ENCODE measurements around the gene HOXA9.

Gene HOXA9

GRCh38 chr7:27165089-27165995 lies at the start of gene HOXA9:
Gene HOXA9, minus strand, starts transcription at chr7:27165537. Its CDS starts 80 bp downstream, at chr7:27165457.
- Mint-ChIP-seq H3K27me3 (ENCODE audit: low read depth) (peaks cover 84% of the 10 kb centered on the region), H3K36me3 (ENCODE audit: low read depth) (peaks cover 2% of the 10 kb centered on the region), H3K27ac (peak within 1 kb of the TSS; percentile 45), H3K9me3 (no peaks in the 10 kb centered on the region), H3K4me3 (no peak within 1 kb of the TSS), H3K4me1 (ENCODE audit: low read depth) (peaks cover 5% of the 10 kb centered on the region)

- Mint-ChIP-seq H3K4me3 (no peak overlapping the region), H3K4me1 (ENCODE audit: low read depth) (peaks cover 6% of the 10 kb centered on the region), H3K27me3 (ENCODE audit: low read depth) (peaks cover 89% of the 10 kb centered on the region), H3K9me3 (no peaks in the 10 kb centered on the region), H3K27ac (no peak overlapping the region), H3K36me3 (ENCODE audit: low read depth) (no peaks in the 10 kb centered on the region)
Observed at GRCh38 chr7:27214239-27214950, 49.1 kb upstream of the HOXA9 start.

- peaks cover 6% of the 10 kb centered on the region for H3K4me1 Mint-ChIP-seq (ENCODE audit: low read depth)
- no peaks in the 10 kb centered on the region for H3K9me3 Mint-ChIP-seq
- H3K27ac Mint-ChIP-seq = no peak overlapping the region
- H3K36me3 Mint-ChIP-seq (ENCODE audit: low read depth) = no peaks in the 10 kb centered on the region
- peaks cover 89% of the 10 kb centered on the region for H3K27me3 Mint-ChIP-seq (ENCODE audit: low read depth)
- no peak overlapping the region for H3K4me3 Mint-ChIP-seq
Observed at GRCh38 chr7:27213433-27214238, 48.3 kb upstream of the HOXA9 start.

- peaks cover 92% of the 10 kb centered on the region for H3K27me3 Mint-ChIP-seq (ENCODE audit: low read depth)
- no peaks in the 10 kb centered on the region for H3K36me3 Mint-ChIP-seq (ENCODE audit: low read depth)
- no peak overlapping the region for H3K4me3 Mint-ChIP-seq
- no peaks in the 10 kb centered on the region for H3K9me3 Mint-ChIP-seq
- peaks cover 6% of the 10 kb centered on the region for H3K4me1 Mint-ChIP-seq (ENCODE audit: low read depth)
- no peak overlapping the region for H3K27ac Mint-ChIP-seq
Observed at GRCh38 chr7:27212497-27213432, 47.4 kb upstream of the HOXA9 start.

- no peak overlapping the region for H3K27ac Mint-ChIP-seq
- peaks cover 94% of the 10 kb centered on the region for H3K27me3 Mint-ChIP-seq (ENCODE audit: low read depth)
- H3K36me3 Mint-ChIP-seq (ENCODE audit: low read depth) = no peaks in the 10 kb centered on the region
- no peak overlapping the region for H3K4me3 Mint-ChIP-seq
- H3K9me3 Mint-ChIP-seq = no peaks in the 10 kb centered on the region
- peaks cover 6% of the 10 kb centered on the region for H3K4me1 Mint-ChIP-seq (ENCODE audit: low read depth)
Observed at GRCh38 chr7:27211764-27212204, 46.4 kb upstream of the HOXA9 start.

GRCh38 chr7:27211084-27211446 lies 45.7 kb upstream of the HOXA9 start:
- Mint-ChIP-seq H3K27ac (no peak overlapping the region), H3K36me3 (ENCODE audit: low read depth) (no peaks in the 10 kb centered on the region), H3K9me3 (no peaks in the 10 kb centered on the region), H3K27me3 (ENCODE audit: low read depth) (peaks cover 94% of the 10 kb centered on the region), H3K4me3 (no peak overlapping the region), H3K4me1 (ENCODE audit: low read depth) (peaks cover 6% of the 10 kb centered on the region)

GRCh38 chr7:27210441-27211083 lies 45.2 kb upstream of the HOXA9 start:
- Mint-ChIP-seq H3K36me3 (ENCODE audit: low read depth) (no peaks in the 10 kb centered on the region), H3K27me3 (ENCODE audit: low read depth) (peaks cover 94% of the 10 kb centered on the region), H3K27ac (no peak overlapping the region), H3K4me1 (ENCODE audit: low read depth) (peaks cover 7% of the 10 kb centered on the region), H3K4me3 (no peak overlapping the region), H3K9me3 (no peaks in the 10 kb centered on the region)

- Mint-ChIP-seq H3K9me3 (no peaks in the 10 kb centered on the region), H3K4me1 (ENCODE audit: low read depth) (peaks cover 9% of the 10 kb centered on the region), H3K36me3 (ENCODE audit: low read depth) (no peaks in the 10 kb centered on the region), H3K27me3 (ENCODE audit: low read depth) (peaks cover 93% of the 10 kb centered on the region), H3K4me3 (no peak overlapping the region), H3K27ac (no peak overlapping the region)
Observed at GRCh38 chr7:27209933-27210440, 44.6 kb upstream of the HOXA9 start.

- Mint-ChIP-seq H3K27ac (no peak overlapping the region), H3K4me1 (ENCODE audit: low read depth) (peaks cover 9% of the 10 kb centered on the region), H3K9me3 (no peaks in the 10 kb centered on the region), H3K27me3 (ENCODE audit: low read depth) (peaks cover 93% of the 10 kb centered on the region), H3K36me3 (ENCODE audit: low read depth) (no peaks in the 10 kb centered on the region), H3K4me3 (no peak overlapping the region)
Observed at GRCh38 chr7:27208998-27209397, 43.7 kb upstream of the HOXA9 start.

GRCh38 chr7:27207348-27207985 lies 42.1 kb upstream of the HOXA9 start:
- Mint-ChIP-seq H3K27me3 (ENCODE audit: low read depth) (peaks cover 96% of the 10 kb centered on the region), H3K36me3 (ENCODE audit: low read depth) (no peaks in the 10 kb centered on the region), H3K4me3 (no peak overlapping the region), H3K9me3 (no peaks in the 10 kb centered on the region), H3K27ac (no peak overlapping the region), H3K4me1 (ENCODE audit: low read depth) (peaks cover 9% of the 10 kb centered on the region)

GRCh38 chr7:27205325-27206280 lies 40.3 kb upstream of the HOXA9 start:
- peaks cover 96% of the 10 kb centered on the region for H3K27me3 Mint-ChIP-seq (ENCODE audit: low read depth)
- no peak overlapping the region for H3K27ac Mint-ChIP-seq
- no peak overlapping the region for H3K4me3 Mint-ChIP-seq
- H3K36me3 Mint-ChIP-seq (ENCODE audit: low read depth) = no peaks in the 10 kb centered on the region
- H3K9me3 Mint-ChIP-seq = no peaks in the 10 kb centered on the region
- H3K4me1 Mint-ChIP-seq (ENCODE audit: low read depth) = peaks cover 14% of the 10 kb centered on the region

GRCh38 chr7:27204851-27205322 lies 39.5 kb upstream of the HOXA9 start:
- H3K4me3 Mint-ChIP-seq = no peak overlapping the region
- H3K9me3 Mint-ChIP-seq = no peaks in the 10 kb centered on the region
- peaks cover 9% of the 10 kb centered on the region for H3K4me1 Mint-ChIP-seq (ENCODE audit: low read depth)
- H3K36me3 Mint-ChIP-seq (ENCODE audit: low read depth) = no peaks in the 10 kb centered on the region
- H3K27ac Mint-ChIP-seq = no peak overlapping the region
- H3K27me3 Mint-ChIP-seq (ENCODE audit: low read depth) = peaks cover 93% of the 10 kb centered on the region
